22Rv1 (cell line): ENCODE results near the gene POC5.

Source experiments
- H3K27ac ChIP-seq: fragments of 450-650 bp; 2 replicates; pipeline ENCODE4 v1.5.1; 2017
- CTCF ChIP-seq: fragments of 450-650 bp; IDR thresholded peaks from 2 replicates; pipeline ENCODE4 v1.5.1; 2017; ENCODE audit warnings: mild to moderate bottlenecking
- ZFX ChIP-seq: fragments of 450-650 bp; IDR thresholded peaks from 2 replicates; pipeline ENCODE4 v1.6.1; 2017; ENCODE audit warnings: antibody characterized with exemption, borderline replicate concordance

Gene POC5

GRCh38 chr5:75721573-75721972 lies 4.3 kb upstream of the POC5 start:
- no peak overlapping the region for H3K27ac ChIP-seq
- no peak for TF ChIP-seq ZFX
- no peak for TF ChIP-seq CTCF

DNA sequence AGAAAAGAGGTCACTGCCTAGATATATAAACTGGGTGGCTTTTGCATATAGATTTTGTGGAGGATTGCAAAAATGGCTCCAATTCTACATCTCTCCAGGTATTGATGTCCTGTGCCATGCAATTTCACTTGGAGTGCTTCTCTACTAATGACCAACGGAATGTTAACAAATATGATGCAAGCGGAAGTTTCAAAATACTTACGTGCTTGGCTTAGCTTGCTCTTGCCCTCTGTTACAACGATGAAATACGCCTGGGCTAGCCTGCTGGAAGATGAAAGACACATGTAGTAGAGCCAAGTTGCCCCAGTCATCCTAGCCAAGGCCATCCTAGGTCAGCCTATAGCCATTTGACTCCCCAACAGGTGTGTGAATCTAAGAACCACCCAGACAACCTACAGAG lies 3.6 kb upstream of the POC5 start:
- no peak for TF ChIP-seq ZFX
- no peak for TF ChIP-seq CTCF
- no peak overlapping the region for H3K27ac ChIP-seq

DNA sequence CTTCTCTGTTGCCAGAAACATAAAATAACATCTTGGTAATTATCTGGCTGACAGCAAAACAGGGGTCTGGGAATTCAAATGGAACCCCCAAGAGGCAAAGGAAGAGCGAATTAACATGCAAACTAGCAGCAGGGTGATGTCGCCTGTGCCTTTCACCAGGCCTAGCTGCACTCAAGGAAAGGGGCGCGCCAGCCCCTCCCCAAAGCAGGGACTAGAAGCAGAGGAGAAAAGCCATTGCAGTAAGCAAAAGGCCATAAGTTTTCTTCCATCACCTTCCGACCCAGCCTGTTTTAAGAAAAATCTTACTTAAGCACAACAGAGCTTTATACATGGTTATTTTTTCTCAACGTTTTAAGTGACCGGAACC lies 539 bp downstream of the POC5 start:
- TF ChIP-seq ZFX = no peak
- TF ChIP-seq CTCF = no peak
- H3K27ac ChIP-seq = peak overlapping the region; percentile 94

DNA sequence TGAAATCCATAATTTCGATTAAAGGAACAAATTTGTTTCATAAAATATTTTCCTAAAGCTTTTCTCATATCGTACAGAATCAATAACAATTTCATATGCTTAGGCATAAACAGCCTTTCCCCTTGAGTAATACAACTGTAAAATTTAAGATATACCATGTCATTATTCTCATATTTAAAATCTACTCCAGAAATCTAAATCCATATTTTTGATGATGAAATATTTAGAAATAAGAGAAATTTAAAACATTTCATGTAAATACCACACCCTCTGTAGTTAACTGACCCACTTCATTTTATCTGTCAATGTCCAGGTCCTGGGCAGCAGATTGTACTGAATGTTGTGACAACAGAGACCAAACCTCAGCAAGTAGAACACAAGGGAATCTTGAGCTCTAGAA lies 5.1 kb downstream of the POC5 start:
- TF ChIP-seq CTCF (no peak), ZFX (no peak)

DNA sequence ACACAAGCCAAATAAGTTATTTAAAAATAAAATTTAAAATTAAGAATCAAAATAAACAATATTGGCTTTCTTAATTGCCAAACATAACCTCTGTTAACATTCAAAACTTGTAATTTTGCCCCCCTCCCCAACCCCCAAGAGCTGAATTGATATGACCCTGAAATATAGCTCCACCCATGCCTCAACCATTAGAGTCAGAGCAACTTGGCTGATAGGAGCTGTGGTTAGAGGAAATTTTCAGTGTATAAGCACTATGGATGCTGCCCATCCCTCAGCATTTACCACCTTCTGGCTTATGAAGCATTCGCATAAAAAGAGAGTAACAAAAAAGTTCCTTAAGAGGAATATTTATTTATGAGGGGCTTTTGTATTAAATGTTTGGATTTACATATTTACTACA lies 6.1 kb downstream of the POC5 start:
- TF ChIP-seq ZFX (no peak), CTCF (no peak)

More for the DNA sequence above, 5.1 kb downstream of the POC5 start:
- H3K27ac ChIP-seq = no peak overlapping the region

DNA sequence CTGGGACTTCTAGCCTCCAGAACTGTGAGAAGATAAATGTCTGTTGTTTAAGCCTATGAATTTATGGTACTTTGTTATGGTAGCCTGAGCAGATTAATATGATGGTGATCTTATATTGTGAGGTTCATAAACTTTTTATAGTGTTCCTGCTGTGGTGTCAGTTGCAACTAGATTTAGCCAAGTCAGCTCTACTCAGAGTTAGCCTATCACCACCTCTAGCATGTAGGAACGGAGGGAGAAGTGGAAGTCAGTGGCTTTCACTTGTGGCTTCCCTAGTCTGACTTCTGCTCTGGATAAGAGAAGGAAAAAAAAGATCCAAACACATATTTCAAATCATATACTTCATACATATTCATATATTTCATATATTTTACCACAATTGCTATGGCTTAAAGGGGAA lies 6.6 kb downstream of the POC5 start:
- no peak overlapping the region for H3K27ac ChIP-seq
- no peak for TF ChIP-seq ZFX
- no peak for TF ChIP-seq CTCF

More for the DNA sequence above, 6.1 kb downstream of the POC5 start:
- H3K27ac ChIP-seq = no peak overlapping the region

- no peak overlapping the region for H3K27ac ChIP-seq
- TF ChIP-seq CTCF (no peak), ZFX (no peak)
Observed at GRCh38 chr5:75707911-75708509, 9.2 kb downstream of the POC5 start.
